Measurements from ENCODE around the gene SH3RF1. TPM values are rescaled to one million over a fixed set of nuclear protein-coding genes. Genes with fewer than 3 reads are reported as not detected.
A peak's percentile ranks its signal among the peaks of the same experiment; 100 is the strongest.

Gene SH3RF1
- total and polyA plus RNA-seq, 2 of the 13 experiments (the other 11 are each of a cell fraction or from before 2014, with no cell fraction given): 3.1 to 3.2 TPM

- no peak for TF ChIP-seq SOX13 (IDR thresholded peaks at IDR 0.05)
- TF ChIP-seq SOX13 (CRISPR knock-in tag; conservative IDR thresholded peaks at IDR 0.05 in 1 of 2, IDR thresholded peaks at IDR 0.05 in 1 of 2): peak in 1 of 2 experiments; percentile 51; a peak in 2 of 4 replicates
- no peak for TF ChIP-seq ZNF530 (CRISPR knock-in tag; IDR thresholded peaks at IDR 0.05; ENCODE audit: low read depth)
- TF ChIP-seq MTERF4 (CRISPR knock-in tag; IDR thresholded peaks at IDR 0.05): 0 out of 2 replicates have a peak, but pooled peaks have one; percentile 35
- TF ChIP-seq YEATS2 (CRISPR knock-in tag; IDR thresholded peaks at IDR 0.05; ENCODE audit: borderline replicate concordance): peak; percentile 22; the same call in 1 of the 2 replicates
- TF ChIP-seq, protein P1, sequence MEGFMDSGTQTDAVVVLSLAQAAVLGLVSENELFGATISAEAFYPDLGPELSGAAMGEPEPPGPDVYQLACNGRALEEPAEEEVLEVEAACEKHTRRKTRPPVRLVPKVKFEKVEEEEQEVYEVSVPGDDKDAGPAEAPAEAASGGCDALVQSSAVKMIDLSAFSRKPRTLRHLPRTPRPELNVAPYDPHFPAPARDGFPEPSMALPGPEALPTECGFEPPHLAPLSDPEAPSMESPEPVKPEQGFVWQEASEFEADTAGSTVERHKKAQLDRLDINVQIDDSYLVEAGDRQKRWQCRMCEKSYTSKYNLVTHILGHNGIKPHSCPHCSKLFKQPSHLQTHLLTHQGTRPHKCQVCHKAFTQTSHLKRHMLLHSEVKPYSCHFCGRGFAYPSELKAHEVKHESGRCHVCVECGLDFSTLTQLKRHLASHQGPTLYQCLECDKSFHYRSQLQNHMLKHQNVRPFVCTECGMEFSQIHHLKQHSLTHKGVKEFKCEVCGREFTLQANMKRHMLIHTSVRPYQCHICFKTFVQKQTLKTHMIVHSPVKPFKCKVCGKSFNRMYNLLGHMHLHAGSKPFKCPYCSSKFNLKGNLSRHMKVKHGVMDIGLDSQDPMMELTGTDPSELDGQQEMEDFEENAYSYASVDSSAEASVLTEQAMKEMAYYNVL (CRISPR knock-in tag; IDR thresholded peaks at IDR 0.05; ENCODE audit: borderline replicate concordance): 0 out of 2 replicates have a peak, but pooled peaks have one; percentile 30
- peak; percentile 80 for TF ChIP-seq PHF21A (CRISPR knock-in tag; IDR thresholded peaks at IDR 0.05)
- no peak for TF ChIP-seq ATF2 (CRISPR knock-in tag; IDR thresholded peaks at IDR 0.05)
- TF ChIP-seq SRSF1 (optimal IDR thresholded peaks at IDR 0.05; ENCODE audit: low read depth, low read length): no peak
- TF ChIP-seq MED13 (CRISPR knock-in tag; IDR thresholded peaks at IDR 0.05): no peak
- no peak for TF ChIP-seq BCLAF1 (IDR thresholded peaks at IDR 0.05)
- no peak for TF ChIP-seq RNF2 (conservative IDR thresholded peaks at IDR 0.05; ENCODE audit: low read depth)
- TF ChIP-seq DMTF1 (CRISPR knock-in tag; IDR thresholded peaks at IDR 0.05): no peak
- peak; percentile 43; the same call in 1 of the 2 replicates for TF ChIP-seq BCL3 (CRISPR knock-in tag; IDR thresholded peaks at IDR 0.05)
- 0 out of 2 replicates have a peak, but pooled peaks have one; percentile 33 for TF ChIP-seq ZNF264 (CRISPR knock-in tag; IDR thresholded peaks at IDR 0.05)
Measured at GRCh38 chr4:169079942-169080827, 190.6 kb downstream of the SH3RF1 start (continued).

Measured in HepG2 (cell line).